HepG2 (cell line): ENCODE data around the gene CRK. TPM values are rescaled to one million over a fixed set of nuclear protein-coding genes. Genes with fewer than 3 reads are reported as not detected.
"Not testable (repeated sequence)": the region's sequence is repeated elsewhere in the genome, so short reads cannot be mapped to it uniquely, and the experiment has no call there.

Source experiments
- ATAC-seq: fragments of 200-7000 bp; cut with Tn5 transposase; 3 replicates; pipeline ENCODE4 v1.9.1; 2020; ENCODE audit warnings: mild to moderate bottlenecking, moderate library complexity
- BruUV-seq: library from RNA; stranded (reverse); fragments of 400-500 nt; replicated peaks from 2 replicates; lab custom pipeline; 2021; lab: Mats Ljungman, UMichigan
- CTCF ChIA-PET: fragments of 300-600 bp; formaldehyde crosslinking; extraction: SDS; loops from one replicate; lab custom pipeline; 2021; ENCODE audit warnings: low total read pairs, inconsistent platforms, low intra/inter-chr PET ratio; lab: Yijun Ruan, JAX
- POLR2A ChIA-PET: fragments of 350-600 bp; sonication (Branson Sonifier 250); formaldehyde crosslinking; loops from one replicate; lab custom pipeline; 2020; ENCODE audit warnings: antibody characterized with exemption, inconsistent platforms; lab: Yijun Ruan, JAX
- DNase-seq: peaks from one replicate; pipeline ENCODE4 v3.0.0-alpha.2; 2015; ENCODE audit warnings: low spot score
- FAIRE-seq: peaks from 3 replicates; lab custom pipeline; 2011; peaks lifted over from hg19 to GRCh38; lab: Jason Lieb, UNC
- H2AFZ ChIP-seq: one replicate; pipeline ENCODE4 v1.6.1; 2011; ENCODE audit warnings: low read length, inconsistent platforms
- H3K27ac ChIP-seq: fragments of 300-600 bp; 3 replicates; pipeline ENCODE4 v1.8.0; 2011; ENCODE audit warnings: mixed run types, mild to moderate bottlenecking, mixed read lengths, low read length, inconsistent platforms; ENCODE audit not compliant: insufficient read depth; ENCODE audit errors: extremely low read length
- H3K27me3 ChIP-seq, 2 experiments: fragments of 200-600 bp in 1 of 2; 2 replicates in 1 of 2; 3 replicates in 1 of 2; pipeline versions ENCODE4 v1.6.0 to v1.8.0; 2011; ENCODE audit warnings: low read length in 2 of 2, mild to moderate bottlenecking in 2 of 2, moderate library complexity in 2 of 2, inconsistent platforms in 1 of 2; ENCODE audit not compliant: insufficient read depth in 2 of 2, control insufficient read depth in 1 of 2
- H3K36me3 ChIP-seq, 2 experiments: fragments of 200-600 bp in 1 of 2; replicated peaks in 1 of 2; 2 replicates in 1 of 2; 3 replicates in 1 of 2; pipeline versions ENCODE4 v1.5.1 to v1.8.0; 2011; ENCODE audit warnings: low read length in 2 of 2, inconsistent platforms in 1 of 2; ENCODE audit not compliant: insufficient read depth in 2 of 2, control insufficient read depth in 1 of 2
- H3K4me1 ChIP-seq: 2 replicates; pipeline ENCODE4 v1.5.1; 2012; ENCODE audit warnings: low read length, inconsistent platforms; ENCODE audit not compliant: insufficient read depth
- H3K4me2 ChIP-seq: 2 replicates; pipeline ENCODE4 v1.6.0; 2011; ENCODE audit warnings: low read depth, low read length, inconsistent platforms
- H3K4me3 ChIP-seq, 3 experiments: fragments of 200-600 bp in 1 of 3; sonication (generic), shearing (Covaris generic) in 1 of 3; replicated peaks in 1 of 3; 2 replicates each; pipeline ENCODE4 v1.5.1; 2011 to 2016; ENCODE audit warnings: low read length in 3 of 3, inconsistent platforms in 2 of 3, low read depth in 2 of 3, mild to moderate bottlenecking in 2 of 3, control low read depth in 1 of 3, mixed read lengths in 1 of 3; ENCODE audit not compliant: insufficient read depth in 1 of 3
- H3K79me2 ChIP-seq: one replicate; pipeline ENCODE4 v1.6.1; 2011; ENCODE audit warnings: low read length, inconsistent platforms; ENCODE audit not compliant: insufficient read depth
- H3K9ac ChIP-seq: 2 replicates; pipeline ENCODE4 v1.6.0; 2011; ENCODE audit warnings: mild to moderate bottlenecking, low read depth, low read length, inconsistent platforms; ENCODE audit not compliant: insufficient read depth
- H3K9me3 ChIP-seq: 2 replicates; pipeline ENCODE4 v1.5.1; 2012; ENCODE audit warnings: mild to moderate bottlenecking, low read length
- H4K20me1 ChIP-seq: 2 replicates; pipeline ENCODE4 v1.6.0; 2011; ENCODE audit warnings: inconsistent platforms, mild to moderate bottlenecking, low read length, moderate library complexity; ENCODE audit not compliant: insufficient read depth
- CC2D1A ChIP-seq: sonication (generic); formaldehyde crosslinking; IDR thresholded peaks from 2 replicates; pipeline ENCODE4 v1.8.1; 2023; ENCODE audit warnings: mild to moderate bottlenecking, missing genetic modification reagents
- FOXK1 ChIP-seq: sonication (generic); formaldehyde crosslinking; IDR thresholded peaks from 2 replicates; pipeline ENCODE4 v1.4.0; 2020; ENCODE audit warnings: low read depth, missing genetic modification reagents, borderline replicate concordance
- FOXM1 ChIP-seq: sonication (generic); formaldehyde crosslinking; IDR thresholded peaks from 2 replicates; pipeline ENCODE4 v1.5.0; 2020; ENCODE audit warnings: missing genetic modification reagents
- IKZF4 ChIP-seq: sonication (generic); formaldehyde crosslinking; IDR thresholded peaks from 2 replicates; pipeline ENCODE4 v1.5.1; 2020; ENCODE audit warnings: borderline replicate concordance, mild to moderate bottlenecking, low read depth, missing genetic modification reagents; ENCODE audit errors: not compliant biosample characterization
- KLF16 ChIP-seq, 2 experiments: sonication (generic) in 1 of 2; formaldehyde crosslinking in 1 of 2; IDR thresholded peaks; 2 replicates each; pipeline versions ENCODE4 v1.6.1 to v1.8.0; 2016 to 2023; ENCODE audit warnings: missing genetic modification reagents in 2 of 2, missing compliant biosample characterization in 1 of 2
- PITX1 ChIP-seq: sonication (generic); formaldehyde crosslinking; IDR thresholded peaks from 2 replicates; pipeline ENCODE4 v1.5.1; 2020; ENCODE audit warnings: mild to moderate bottlenecking, missing genetic modification reagents
- RFXAP ChIP-seq: sonication (generic); formaldehyde crosslinking; IDR thresholded peaks from 2 replicates; pipeline ENCODE4 v1.4.0; 2020; ENCODE audit warnings: missing genetic modification reagents, borderline replicate concordance
- TCF12 ChIP-seq, 2 experiments: fragments of 450-650 bp in 1 of 2; sonication (generic) in 1 of 2; formaldehyde crosslinking in 1 of 2; IDR thresholded peaks; 2 replicates each; pipeline versions ENCODE4 v1.6.1 to v1.8.0; 2017 to 2022; ENCODE audit warnings: antibody characterized with exemption in 1 of 2, mild to moderate bottlenecking in 1 of 2, missing genetic modification reagents in 1 of 2, moderate library complexity in 1 of 2
- ZKSCAN8 ChIP-seq: IDR thresholded peaks from 2 replicates; pipeline ENCODE4 v1.6.1; 2016; ENCODE audit warnings: borderline replicate concordance, missing genetic modification reagents, missing compliant biosample characterization
- ZNF124 ChIP-seq: sonication (generic); formaldehyde crosslinking; IDR thresholded peaks from 2 replicates; pipeline ENCODE4 v1.4.0; 2020; ENCODE audit warnings: missing genetic modification reagents
- ZNF431 ChIP-seq: sonication (generic); formaldehyde crosslinking; IDR thresholded peaks from 2 replicates; pipeline ENCODE4 v1.9.0; 2022; ENCODE audit warnings: missing genetic modification reagents, low read depth, mild to moderate bottlenecking, borderline replicate concordance
- ZNF564 ChIP-seq: sonication (generic); formaldehyde crosslinking; IDR thresholded peaks from 2 replicates; pipeline ENCODE4 v1.8.1; 2023; ENCODE audit warnings: mild to moderate bottlenecking, missing genetic modification reagents
- ZNF619 ChIP-seq: sonication (generic); formaldehyde crosslinking; IDR thresholded peaks from 2 replicates; pipeline ENCODE4 v1.4.0; 2020; ENCODE audit warnings: mild to moderate bottlenecking, missing genetic modification reagents
- ZNF781 ChIP-seq: sonication (generic); formaldehyde crosslinking; IDR thresholded peaks from 2 replicates; pipeline ENCODE4 v1.5.1; 2020; ENCODE audit warnings: borderline replicate concordance, mild to moderate bottlenecking, missing genetic modification reagents; ENCODE audit errors: not compliant biosample characterization
- WGBS: methylation state at CpG from one replicate; pipeline ENCODE4 v1.1.6; 2017; ENCODE audit warnings: low lambda C conversion rate; 5-methylcytosine and 5-hydroxymethylcytosine counted together
- in situ Hi-C: cut with HindIII; loops from 2 replicates; pipeline ENCODE4 v1.10.0; 2017; ENCODE audit warnings: low pct_unique_long_range_greater_than_20kb; ENCODE audit not compliant: extremely low pct_ligation_motif_present
- intact Hi-C: fragments of 100-400 bp; cut with micrococcal nuclease; formaldehyde crosslinking; loops from one replicate; pipeline ENCODE4 v1.10.0; 2022; ENCODE audit not compliant: unreplicated experiment
- polyA plus RNA-seq, 8 experiments: library from polyadenylated mRNA; depleted of rRNA in 3 of 8; stranded (reverse) in 7 of 8; unstranded in 1 of 8; fragments of >200 nt; fragmentation: Illumina TruSeq in 4 of 8; extraction: Trizol in 4 of 8; gene quantifications; 2 replicates each; pipeline versions ENCODE4 v1.2.1 to v1.2.3, GENCODE V29; 2011 to 2016; ENCODE audit warnings: low read depth in 4 of 8, missing spikeins in 1 of 8, mixed read lengths in 1 of 8; ENCODE audit not compliant: insufficient read depth in 1 of 8
- total RNA-seq, 5 experiments: library from RNA; depleted of rRNA; stranded (reverse); fragments of >200 nt; fragmentation: Illumina TruSeq; extraction: Trizol; gene quantifications; 2 replicates each; pipeline ENCODE4 v1.2.3, GENCODE V29; 2016; ENCODE audit warnings: low read depth in 1 of 5

The CRK gene
- total and polyA plus RNA-seq, 2 of the 13 experiments (the other 11 are each of a cell fraction or from before 2014, with no cell fraction given): 47.4 to 54.2 TPM

- no peak overlapping the region for H3K27ac ChIP-seq
- H3K9ac ChIP-seq: no peak overlapping the region
- no peaks in the 10 kb centered on the region; a peak in 1 of 5 replicates for H3K27me3 ChIP-seq
- TF ChIP-seq FOXK1 (CRISPR knock-in tag) (no peak), FOXM1 (CRISPR knock-in tag) (no peak), ZNF564 (no peak), RFXAP (no peak), ZKSCAN8 (CRISPR knock-in tag) (no peak), ZNF781 (CRISPR knock-in tag) (no peak), PITX1 (no peak), KLF16 (CRISPR knock-in tag; IDR thresholded peaks at IDR 0.05) (no peak), ZNF431 (CRISPR knock-in tag) (no peak), CC2D1A (CRISPR knock-in tag) (no peak), IKZF4 (no peak), ZNF619 (no peak), ZNF124 (CRISPR knock-in tag) (no peak), TCF12 (IDR thresholded peaks at IDR 0.05) (no peak), TCF12 (CRISPR knock-in tag; IDR thresholded peaks at IDR 0.05) (no peak)
- H3K4me2 ChIP-seq: no peak overlapping the region
- in situ Hi-C loops: no loop called here
- no TSS peak for BruUV-seq
- H3K36me3 ChIP-seq: peaks cover 0 to 4% of the 10 kb centered on the region in 2 experiments; a peak in 1 of 5 replicates
- CTCF ChIA-PET: no interaction called here
- intact Hi-C loops: no loop called here
- H3K79me2 ChIP-seq: peaks cover 77% of the 10 kb centered on the region
- DNase-seq (no peak), ATAC-seq (no peak), FAIRE-seq (no peak)
- POLR2A ChIA-PET: interaction anchor here (2.0 kb wide), 1 partner anchor 11 kb away, joined by 4 read pairs; no protein-coding TSS in a partner anchor
- no peak overlapping the region for H3K4me3 ChIP-seq
- no peak overlapping the region for H2AFZ ChIP-seq
- H4K20me1 ChIP-seq: peaks cover 25% of the 10 kb centered on the region; the same call in 1 of the 2 replicates
- H3K9me3 ChIP-seq: no peaks in the 10 kb centered on the region
- peaks cover 53% of the 10 kb centered on the region for H3K4me1 ChIP-seq
- 94% methylated on average over 5 of the region's 5 CpGs for WGBS
Measured at GRCh38 chr17:1452836-1453235, 3.2 kb downstream of the CRK start.

GRCh38 chr17:1450261-1450660, 5.8 kb downstream of the CRK start:
- POLR2A ChIA-PET: interaction anchor here (1.3 kb wide), 1 partner anchor 335 kb away, joined by 3 read pairs; no protein-coding TSS in a partner anchor
- ATAC-seq, H3K27ac ChIP-seq, H3K9ac ChIP-seq, H3K4me2 ChIP-seq, FAIRE-seq, H3K9me3 ChIP-seq, intact Hi-C loops, CTCF ChIA-PET, H3K4me3 ChIP-seq, H2AFZ ChIP-seq, BruUV-seq, in situ Hi-C loops, H3K27me3 ChIP-seq, DNase-seq: not testable (repeated sequence)
- WGBS: 98% methylated on average over 21 of the region's 21 CpGs
- peaks cover 46% of the 10 kb centered on the region for H3K4me1 ChIP-seq
- peaks cover 92% of the 10 kb centered on the region for H3K79me2 ChIP-seq
- H4K20me1 ChIP-seq: peaks cover 33% of the 10 kb centered on the region; the same call in 1 of the 2 replicates
- peaks cover 0 to 15% of the 10 kb centered on the region in 2 experiments; a peak in 3 of 5 replicates for H3K36me3 ChIP-seq
